SH-SY5Y (cell line): ENCODE measurements around the gene ZNF641.

ENCODE experiments used
- GATA2 ChIP-seq: IDR thresholded peaks from 2 replicates; pipeline ENCODE4 v1.6.1; 2011; ENCODE audit warnings: mild to moderate bottlenecking, low read depth, low read length
- GATA3 ChIP-seq: IDR thresholded peaks from 2 replicates; pipeline ENCODE4 v1.6.1; 2011; ENCODE audit warnings: low read depth, mild to moderate bottlenecking, low read length, moderate library complexity

Gene ZNF641

GRCh38 chr12:48350249-48351021 lies at the start of gene ZNF641:
Gene ZNF641 (minus strand): TSS chr12:48350919. CDS start chr12:48348090, 2,829 bp downstream.
- TF ChIP-seq GATA3 (no peak), GATA2 (no peak)

GRCh38 chr12:48390026-48390425 lies 39.3 kb upstream of the ZNF641 start:
- TF ChIP-seq GATA3: no peak
- no peak for TF ChIP-seq GATA2

- TF ChIP-seq GATA2: no peak
- no peak for TF ChIP-seq GATA3
These were observed 38.7 kb upstream of the ZNF641 start for GRCh38 chr12:48389409-48389808.

GRCh38 chr12:48388938-48389337 lies 38.2 kb upstream of the ZNF641 start:
- TF ChIP-seq GATA3 (no peak), GATA2 (no peak)

DNA sequence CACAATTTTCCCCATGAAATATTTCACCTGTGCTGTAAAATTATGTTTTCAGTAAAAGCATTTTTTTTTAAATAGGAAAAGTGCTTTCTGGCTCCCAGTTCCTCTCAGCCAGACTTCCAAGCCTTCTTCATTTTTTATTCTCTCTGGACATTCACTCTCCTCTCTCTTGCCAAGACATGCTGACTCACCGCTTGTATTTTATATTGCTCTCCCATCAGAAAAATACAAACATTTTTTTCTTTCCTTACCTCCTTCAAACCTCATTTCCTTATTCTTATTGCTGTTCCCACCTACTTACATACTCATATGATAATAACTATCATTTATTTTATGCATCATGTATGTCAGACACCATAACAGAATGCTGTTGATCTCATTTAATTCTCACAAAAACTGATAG lies 37.7 kb upstream of the ZNF641 start:
- no peak for TF ChIP-seq GATA3
- TF ChIP-seq GATA2: no peak

- no peak for TF ChIP-seq GATA3
- no peak for TF ChIP-seq GATA2
These were observed 29.9 kb upstream of the ZNF641 start for GRCh38 chr12:48380596-48380995.

DNA sequence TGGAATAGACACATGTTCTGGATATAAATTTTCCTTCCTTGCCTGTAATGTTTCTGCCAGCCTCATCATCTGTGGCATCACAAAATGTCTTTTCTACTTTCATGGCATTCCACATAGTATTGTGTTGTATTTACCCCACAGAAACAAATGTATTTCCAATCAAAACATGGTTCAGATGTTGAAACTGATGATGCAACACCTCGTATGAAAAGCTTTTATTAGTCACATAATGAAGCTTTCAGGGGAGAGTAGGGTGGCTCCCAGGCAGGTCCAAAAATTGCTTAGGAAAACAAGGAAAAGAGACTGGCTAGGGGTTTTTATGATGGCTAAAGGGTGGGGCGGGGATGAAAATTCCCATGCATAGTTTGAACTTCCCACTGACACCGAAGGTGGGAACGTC lies 29.1 kb upstream of the ZNF641 start:
- TF ChIP-seq GATA2: no peak
- no peak for TF ChIP-seq GATA3

DNA sequence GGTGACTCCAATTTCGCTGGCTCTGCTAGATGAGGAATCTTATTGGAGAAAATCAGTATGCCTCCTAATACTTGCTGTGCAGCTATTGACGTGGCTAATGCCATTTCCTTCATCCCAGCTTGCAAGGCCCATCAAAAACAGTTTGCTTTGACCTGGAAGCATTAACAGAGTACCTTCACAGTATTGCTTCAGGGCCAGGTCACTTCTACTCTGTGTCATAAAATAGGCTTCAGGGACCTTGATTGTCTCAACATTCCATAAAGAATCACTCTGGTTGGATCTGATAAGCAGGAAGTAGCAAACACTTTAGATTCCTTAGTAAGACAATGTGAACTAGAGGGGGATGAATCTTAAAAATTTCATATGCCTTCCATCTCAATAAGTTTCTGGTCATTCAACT lies 26.9 kb upstream of the ZNF641 start:
- TF ChIP-seq GATA3 (no peak), GATA2 (no peak)

DNA sequence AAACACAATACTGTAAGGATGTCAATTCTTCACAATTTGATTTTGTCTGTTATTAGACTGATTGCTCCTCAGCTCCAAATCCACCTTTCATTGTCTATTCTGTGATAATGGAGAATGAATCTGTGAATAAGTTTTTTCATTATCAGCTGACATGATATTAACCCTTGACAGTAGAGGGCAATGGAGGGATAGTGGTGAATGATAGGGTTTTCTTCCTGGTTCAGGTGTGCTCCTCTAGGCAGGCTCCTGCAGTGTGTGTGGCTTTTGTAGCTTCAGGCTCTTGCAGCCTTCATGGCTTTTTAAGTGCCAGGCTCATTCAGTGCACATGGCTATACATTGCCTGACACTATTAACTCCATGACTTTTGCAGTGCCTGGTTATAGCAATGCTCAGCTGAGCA lies 23.4 kb upstream of the ZNF641 start:
- no peak for TF ChIP-seq GATA2
- no peak for TF ChIP-seq GATA3

GRCh38 chr12:48366131-48366530 lies 15.4 kb upstream of the ZNF641 start:
- no peak for TF ChIP-seq GATA3
- TF ChIP-seq GATA2: no peak

- TF ChIP-seq GATA3 (no peak), GATA2 (no peak)
These were observed 11.1 kb upstream of the ZNF641 start for GRCh38 chr12:48361664-48362339.

GRCh38 chr12:48358937-48359513 lies 8.3 kb upstream of the ZNF641 start:
- no peak for TF ChIP-seq GATA3
- TF ChIP-seq GATA2: no peak

GRCh38 chr12:48356041-48356768 lies 5.5 kb upstream of the ZNF641 start:
- TF ChIP-seq GATA2 (no peak), GATA3 (no peak)

GRCh38 chr12:48352157-48352760 lies 1.5 kb upstream of the ZNF641 start:
- TF ChIP-seq GATA2: no peak
- no peak for TF ChIP-seq GATA3
